Caki2 (cell line): ENCODE data around the gene AIF1. TPM values are rescaled to one million over a fixed set of nuclear protein-coding genes. Genes with fewer than 3 reads are reported as not detected.

Experiments used
- DNase-seq: peaks from one replicate; pipeline ENCODE4 v3.0.0-alpha.2; 2015; ENCODE audit warnings: low read depth
- in situ Hi-C: cut with HindIII; loops from 2 replicates; pipeline ENCODE4 v1.10.0; 2016; ENCODE audit warnings: low sequenced_read_pairs, low pct_unique_long_range_greater_than_20kb, mixed read lengths
- total RNA-seq: library from RNA; depleted of rRNA; stranded (reverse); fragments of >200 nt; shearing (Covaris generic); gene quantifications from 2 replicates; pipeline ENCODE4 v1.2.3, GENCODE V29; 2014; ENCODE audit warnings: low replicate concordance

Gene AIF1
- total RNA-seq, 1 experiment from 2014 or later = not detected

DNA sequence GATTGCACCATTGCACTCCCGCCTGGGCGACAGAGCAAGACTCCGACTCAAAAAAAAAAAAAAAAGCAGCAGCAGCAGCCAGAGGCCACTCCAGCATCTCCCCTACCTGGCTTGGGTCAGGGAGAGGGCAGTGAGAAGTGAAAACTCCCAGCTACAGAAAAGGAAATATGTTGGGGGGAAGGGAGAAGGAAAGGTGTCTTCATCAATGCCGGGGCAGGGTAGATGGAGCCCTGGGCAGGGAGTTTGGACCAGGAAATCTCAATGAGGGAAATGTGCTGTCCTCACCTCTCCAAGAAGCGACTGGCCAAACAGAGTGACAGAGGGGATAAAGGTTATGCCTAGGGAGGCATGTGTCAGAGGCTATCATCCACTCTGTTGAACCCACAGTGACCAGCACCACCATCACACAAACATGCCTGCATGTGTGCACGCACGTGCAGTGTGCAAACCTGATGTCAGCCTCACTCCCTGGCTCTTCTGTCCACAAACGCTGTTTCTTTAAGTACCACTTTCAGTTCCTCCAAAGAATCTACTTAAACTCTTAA lies 887 bp upstream of the AIF1 start:
- DNase-seq = no peak
- in situ Hi-C loops = no loop called here

DNA sequence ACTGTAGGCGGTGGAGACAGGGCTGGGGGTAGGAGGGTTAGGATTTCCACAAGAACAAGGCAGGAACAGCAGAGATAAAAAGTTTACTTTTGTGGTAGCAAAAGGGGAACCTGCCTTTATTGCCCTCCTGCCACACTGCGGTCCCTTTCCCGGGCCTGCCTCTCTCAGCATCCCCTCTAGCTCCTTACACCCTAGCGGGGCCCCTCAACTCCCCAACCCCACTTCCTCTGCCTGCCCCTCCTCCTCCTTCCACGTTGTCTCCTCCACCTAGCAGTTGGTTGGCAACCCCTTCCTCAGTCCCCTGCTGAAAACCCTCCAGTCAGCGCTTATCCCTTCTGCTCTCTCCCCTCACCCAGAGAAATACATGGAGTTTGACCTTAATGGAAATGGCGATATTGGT lies 714 bp downstream of the AIF1 start:
- DNase-seq = no peak
- in situ Hi-C loops = no loop called here

DNA sequence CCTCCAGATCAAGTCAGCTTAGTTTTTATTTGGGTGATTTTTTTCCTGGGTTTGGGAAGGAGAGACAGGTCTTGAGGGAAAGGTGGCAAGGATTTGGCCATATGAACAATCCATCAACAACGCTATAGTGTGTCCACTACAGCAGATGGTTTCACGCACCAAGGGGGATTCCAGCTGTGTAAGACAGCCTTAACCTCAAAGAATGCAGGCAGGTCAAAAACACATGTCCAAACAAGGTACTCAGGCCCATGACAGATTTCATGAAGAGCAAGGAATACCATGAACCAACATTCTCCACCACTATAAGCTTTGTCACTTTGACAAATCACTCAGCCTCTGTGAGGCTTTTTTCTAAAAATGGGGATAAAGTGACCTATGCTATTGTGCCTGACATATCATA lies 2.0 kb downstream of the AIF1 start:
- no peak for DNase-seq
- in situ Hi-C loops = no loop called here

DNA sequence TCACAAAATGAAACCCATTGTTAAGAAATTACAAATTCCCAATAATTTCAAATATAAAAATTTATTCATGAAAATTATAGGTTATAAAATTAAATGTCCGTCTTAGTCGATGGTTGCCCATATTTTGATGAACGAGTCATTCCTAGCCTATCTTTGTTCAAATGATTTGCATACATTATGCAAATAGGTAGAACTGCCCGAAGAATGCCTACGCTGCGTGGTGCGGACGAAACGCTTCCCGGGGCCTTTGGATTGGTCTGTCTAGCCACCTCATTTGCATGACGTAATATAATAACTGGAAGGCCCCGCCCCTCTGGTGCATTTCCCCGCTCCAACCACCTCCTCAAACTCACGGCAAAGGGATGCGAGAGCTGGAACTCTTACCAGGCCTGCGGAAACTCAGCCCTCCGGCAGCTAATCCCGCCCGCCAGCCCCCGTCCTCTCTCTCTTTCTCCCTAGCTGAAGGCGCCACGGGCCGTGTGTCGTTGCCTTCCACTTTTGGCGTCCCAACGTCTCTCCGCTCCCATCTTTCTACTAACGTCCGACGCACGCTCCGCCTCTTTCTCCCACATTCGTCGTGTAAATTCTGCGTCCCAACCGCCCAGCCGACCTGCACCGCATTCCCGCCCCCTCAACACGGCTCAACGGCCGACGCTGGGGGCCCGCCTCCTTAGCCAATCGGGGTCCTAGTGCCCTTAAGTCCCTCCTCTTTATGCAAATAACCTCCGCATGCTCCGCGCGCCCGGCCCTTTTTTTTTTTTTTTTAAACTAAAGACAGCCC lies 5.0 kb downstream of the AIF1 start:
- DNase-seq = peak; percentile 100
- in situ Hi-C loops = no loop called here

DNA sequence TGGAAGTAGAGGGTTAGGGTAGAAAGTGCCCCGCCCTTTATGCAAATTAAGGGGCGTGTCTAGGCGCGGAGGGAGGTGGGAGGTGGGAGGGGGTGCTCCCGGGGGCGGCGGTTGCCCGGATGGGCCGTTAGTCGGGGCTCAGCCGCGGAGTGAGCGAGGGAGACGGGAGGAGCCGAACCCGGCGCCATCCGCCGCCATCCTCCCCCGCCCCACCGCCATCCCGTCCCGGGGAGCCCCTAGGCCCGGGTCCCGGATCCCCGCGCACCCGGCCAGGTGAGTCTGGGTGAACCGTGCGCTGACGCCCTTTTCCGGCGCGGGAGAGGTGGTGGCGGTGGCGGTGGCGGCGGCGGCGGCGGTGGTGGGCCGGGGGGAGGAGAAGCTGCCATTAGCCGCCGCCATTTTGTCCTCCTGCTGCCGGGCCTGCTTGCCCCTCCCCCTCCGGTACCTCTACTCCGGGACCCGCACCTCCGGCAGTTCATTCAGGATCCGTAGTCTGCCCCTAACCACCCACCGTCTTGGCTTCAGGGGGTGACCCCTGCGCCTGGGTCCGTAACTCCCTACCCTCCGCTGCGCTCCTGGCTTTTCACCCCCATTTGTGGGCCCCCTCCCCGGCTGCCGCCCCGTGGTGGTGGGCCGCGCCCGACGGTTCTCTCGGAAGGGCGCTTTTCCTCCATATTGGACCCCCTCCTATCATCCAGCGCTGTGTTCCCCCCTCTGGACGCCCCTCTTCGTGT lies 5.7 kb downstream of the AIF1 start, which contains the start of gene PRRC2A:
Gene PRRC2A, plus strand, starts transcription at position 130 of the 734 bp plus-strand sequence. CDS start 2,075 bp downstream, outside the sequence.
- DNase-seq = no peak
- in situ Hi-C loops = no loop called here

DNA sequence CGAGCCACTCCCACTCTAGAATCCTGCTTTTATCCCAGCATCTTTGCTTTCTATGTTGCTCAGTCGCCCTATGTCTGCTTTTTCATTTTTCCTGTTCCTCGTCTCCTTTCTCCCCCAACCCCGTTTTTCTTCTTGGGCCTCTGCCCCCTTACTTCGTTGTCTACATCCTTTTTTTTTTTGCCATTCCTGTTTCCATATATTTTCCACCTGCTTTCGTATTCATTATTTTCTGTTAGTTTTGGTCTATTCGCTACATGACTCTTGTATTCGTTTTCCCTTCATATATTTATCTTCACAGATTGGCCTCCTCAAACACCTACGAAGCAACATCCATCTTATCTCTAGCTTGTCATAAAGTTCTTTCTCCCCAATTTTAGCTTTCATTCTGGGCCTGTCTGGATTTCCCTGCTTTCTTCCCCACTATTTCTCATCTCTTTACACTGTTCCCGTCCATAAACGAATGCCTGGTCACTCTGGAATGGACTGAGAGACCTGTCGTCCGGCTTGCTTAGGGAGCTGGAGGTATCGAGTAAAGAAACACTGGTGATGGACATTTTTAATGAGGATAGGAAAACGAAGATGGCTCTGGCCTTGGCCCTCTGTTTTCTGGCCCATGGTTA lies 6.4 kb downstream of the AIF1 start:
- in situ Hi-C loops = no loop called here
- DNase-seq = no peak

DNA sequence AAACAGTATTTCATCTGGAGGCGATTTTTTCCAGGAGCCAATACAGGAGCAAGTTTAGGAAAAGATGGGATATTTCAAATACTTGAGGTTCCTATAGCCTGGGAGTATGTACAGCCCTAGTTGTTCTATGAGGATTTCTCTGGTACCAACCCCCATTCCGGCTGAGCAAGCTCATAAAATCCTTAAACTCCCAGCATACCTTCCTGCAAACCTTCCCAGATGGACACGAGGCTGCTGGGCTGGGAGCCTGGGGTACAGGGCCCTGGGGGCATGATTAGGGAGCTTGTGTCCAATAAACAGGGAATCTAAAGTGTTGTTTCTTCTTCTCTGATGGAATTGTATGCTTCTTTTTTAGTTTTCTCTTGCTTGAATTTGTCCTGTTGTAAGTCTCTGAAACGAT lies 7.0 kb downstream of the AIF1 start:
- DNase-seq = no peak
- in situ Hi-C loops = no loop called here

DNA sequence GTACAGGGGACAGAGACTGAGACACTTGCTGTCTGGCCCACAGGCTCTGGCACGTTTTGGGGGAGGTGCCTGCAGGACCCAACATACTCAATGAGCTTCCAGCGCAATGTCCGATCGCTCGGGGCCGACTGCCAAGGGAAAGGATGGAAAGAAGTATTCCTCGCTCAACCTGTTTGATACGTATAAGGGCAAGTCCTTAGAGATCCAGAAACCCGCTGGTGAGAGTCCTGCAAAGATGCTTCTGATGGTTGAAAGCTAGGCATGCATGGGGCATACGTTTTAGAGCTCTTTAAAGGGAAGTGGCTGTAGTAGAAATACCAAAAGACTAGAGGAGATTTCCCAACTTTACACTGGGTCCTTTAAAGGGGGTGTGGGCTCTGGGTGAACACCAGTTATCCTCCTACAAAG lies 7.7 kb downstream of the AIF1 start:
- in situ Hi-C loops = no loop called here
- DNase-seq = no peak

DNA sequence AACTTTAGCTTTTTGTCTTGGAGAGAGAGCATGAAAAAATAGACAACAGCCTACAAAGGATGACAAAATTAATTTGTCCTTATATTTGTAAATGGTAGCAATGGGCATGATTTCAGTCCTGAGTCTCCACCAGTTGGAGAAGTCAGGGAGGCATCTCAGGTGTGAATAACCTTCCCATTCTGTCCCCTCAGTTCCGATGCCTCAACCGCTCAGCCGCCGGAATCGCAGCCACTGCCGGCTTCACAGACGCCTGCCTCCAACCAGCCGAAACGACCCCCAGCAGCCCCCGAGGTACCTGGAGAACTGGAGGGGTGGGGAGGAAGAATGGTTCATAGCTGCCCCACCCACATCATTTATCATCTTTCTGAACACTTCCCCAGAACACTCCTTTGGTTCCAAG lies 9.0 kb downstream of the AIF1 start:
- DNase-seq = no peak
- in situ Hi-C loops = no loop called here

DNA sequence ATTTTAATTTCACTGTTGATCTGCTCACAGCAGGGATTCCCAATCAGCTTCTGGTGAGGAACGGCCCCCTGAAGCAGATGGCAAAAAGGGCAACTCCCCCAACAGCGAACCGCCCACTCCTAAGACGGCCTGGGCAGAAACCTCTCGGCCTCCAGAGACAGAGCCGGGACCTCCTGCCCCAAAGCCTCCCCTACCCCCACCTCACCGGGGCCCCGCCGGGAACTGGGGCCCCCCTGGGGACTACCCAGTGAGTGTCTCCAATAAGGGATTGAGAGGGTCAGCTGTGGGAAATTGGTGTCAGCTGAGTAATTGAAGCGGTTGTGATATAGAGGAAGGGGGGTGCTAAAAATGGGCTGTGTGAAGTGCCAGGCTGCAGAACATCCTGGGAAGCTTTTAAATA lies 11.9 kb downstream of the AIF1 start:
- DNase-seq = no peak
- in situ Hi-C loops = no loop called here

DNA sequence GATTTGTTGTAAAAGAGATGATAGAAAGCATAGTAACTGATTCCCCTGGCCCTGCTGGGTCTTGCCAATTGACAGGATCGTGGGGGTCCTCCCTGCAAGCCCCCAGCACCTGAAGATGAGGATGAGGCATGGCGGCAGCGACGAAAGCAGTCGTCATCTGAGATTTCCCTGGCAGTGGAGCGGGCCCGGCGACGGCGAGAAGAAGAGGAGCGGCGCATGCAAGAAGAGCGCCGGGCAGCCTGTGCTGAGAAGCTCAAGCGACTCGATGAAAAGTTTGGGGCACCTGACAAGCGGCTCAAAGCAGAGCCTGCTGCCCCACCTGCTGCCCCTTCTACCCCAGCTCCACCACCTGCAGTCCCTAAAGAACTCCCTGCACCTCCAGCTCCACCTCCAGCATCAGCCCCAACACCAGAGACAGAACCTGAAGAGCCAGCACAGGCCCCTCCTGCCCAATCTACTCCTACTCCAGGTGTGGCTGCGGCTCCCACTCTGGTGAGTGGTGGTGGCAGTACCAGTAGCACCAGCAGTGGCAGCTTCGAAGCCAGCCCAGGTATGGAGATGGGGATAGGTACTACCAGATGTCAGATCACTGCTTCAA lies 12.8 kb downstream of the AIF1 start:
- no peak for DNase-seq
- in situ Hi-C loops = no loop called here

DNA sequence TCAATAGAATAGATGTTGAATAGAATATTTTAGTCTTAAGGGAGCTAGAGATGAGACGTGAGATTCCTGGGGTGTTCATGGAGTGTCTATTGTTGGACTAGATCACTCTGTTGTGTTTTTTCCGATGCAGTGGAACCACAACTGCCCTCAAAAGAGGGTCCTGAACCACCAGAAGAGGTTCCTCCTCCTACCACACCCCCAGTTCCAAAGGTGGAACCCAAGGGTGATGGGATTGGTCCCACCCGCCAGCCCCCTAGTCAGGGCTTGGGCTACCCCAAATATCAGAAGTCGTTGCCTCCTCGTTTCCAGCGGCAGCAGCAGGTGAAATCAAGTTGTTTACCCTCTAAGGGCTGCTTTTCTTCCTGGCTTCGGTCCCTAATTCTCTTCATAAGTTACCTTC lies 14.0 kb downstream of the AIF1 start:
- DNase-seq = no peak
- in situ Hi-C loops = no loop called here

DNA sequence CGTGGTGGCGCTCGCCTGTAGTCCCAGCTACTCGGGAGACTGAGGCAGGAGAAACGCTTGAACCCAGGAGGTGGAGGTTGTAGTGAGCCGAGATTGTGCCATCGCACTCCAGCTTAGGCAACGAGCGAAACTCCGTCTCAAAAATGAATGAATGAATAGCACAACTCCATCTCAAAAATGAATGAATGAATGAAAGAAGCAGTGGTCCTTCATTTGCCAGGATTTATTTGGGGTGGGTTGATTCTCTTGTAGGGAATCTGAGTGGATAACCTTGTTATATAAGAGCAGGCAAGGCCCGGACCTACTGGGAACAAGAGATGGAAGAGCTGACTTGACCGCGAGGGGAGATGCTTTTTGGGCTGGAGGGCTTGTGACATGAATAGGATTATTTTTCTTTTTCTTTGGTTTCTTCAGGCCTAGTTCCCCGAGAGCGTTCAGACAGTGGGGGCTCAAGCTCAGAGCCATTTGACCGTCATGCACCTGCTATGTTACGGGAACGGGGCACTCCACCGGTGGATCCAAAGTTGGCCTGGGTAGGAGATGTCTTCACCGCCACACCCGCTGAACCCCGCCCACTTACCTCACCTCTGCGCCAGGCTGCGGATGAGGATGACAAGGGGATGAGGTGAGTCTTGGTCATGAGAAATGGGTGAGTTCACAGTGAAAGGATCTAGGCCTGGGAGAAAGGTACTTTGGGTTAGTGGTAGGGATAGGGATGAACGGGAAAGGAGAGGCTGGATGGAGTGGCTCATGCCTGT lies 15.3 kb downstream of the AIF1 start:
- no peak for DNase-seq
- in situ Hi-C loops = no loop called here

DNA sequence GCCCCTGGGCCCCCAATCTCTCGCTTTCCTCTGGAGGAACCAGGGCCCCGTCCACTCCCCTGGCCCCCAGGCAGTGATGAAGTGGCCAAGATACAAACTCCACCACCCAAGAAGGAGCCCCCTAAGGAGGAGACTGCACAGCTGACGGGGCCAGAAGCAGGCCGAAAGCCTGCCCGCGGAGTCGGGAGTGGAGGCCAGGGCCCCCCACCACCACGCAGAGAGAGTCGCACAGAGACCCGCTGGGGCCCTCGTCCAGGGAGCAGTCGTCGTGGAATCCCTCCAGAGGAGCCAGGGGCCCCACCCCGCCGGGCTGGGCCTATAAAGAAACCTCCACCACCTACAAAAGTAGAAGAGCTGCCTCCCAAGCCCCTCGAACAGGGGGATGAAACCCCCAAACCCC lies 16.2 kb downstream of the AIF1 start:
- no peak for DNase-seq
- in situ Hi-C loops = no loop called here

DNA sequence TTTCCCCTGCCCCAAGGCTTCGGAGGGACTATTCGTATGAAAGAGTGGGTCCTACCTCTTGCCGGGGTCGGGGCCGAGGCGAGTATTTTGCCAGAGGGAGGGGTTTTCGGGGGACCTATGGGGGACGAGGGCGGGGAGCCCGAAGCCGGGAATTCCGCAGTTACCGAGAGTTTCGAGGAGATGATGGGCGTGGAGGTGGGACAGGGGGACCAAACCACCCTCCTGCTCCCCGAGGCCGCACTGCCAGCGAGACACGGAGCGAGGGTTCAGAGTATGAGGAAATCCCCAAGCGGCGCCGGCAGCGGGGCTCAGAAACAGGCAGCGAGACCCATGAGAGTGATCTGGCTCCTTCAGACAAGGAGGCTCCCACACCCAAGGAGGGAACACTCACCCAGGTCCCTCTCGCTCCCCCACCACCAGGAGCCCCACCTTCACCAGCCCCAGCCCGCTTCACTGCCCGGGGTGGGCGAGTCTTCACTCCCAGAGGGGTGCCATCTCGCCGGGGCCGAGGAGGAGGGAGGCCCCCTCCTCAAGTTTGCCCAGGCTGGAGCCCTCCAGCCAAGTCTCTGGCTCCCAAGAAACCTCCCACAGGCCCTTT lies 16.7 kb downstream of the AIF1 start:
- in situ Hi-C loops = no loop called here
- DNase-seq = no peak

DNA sequence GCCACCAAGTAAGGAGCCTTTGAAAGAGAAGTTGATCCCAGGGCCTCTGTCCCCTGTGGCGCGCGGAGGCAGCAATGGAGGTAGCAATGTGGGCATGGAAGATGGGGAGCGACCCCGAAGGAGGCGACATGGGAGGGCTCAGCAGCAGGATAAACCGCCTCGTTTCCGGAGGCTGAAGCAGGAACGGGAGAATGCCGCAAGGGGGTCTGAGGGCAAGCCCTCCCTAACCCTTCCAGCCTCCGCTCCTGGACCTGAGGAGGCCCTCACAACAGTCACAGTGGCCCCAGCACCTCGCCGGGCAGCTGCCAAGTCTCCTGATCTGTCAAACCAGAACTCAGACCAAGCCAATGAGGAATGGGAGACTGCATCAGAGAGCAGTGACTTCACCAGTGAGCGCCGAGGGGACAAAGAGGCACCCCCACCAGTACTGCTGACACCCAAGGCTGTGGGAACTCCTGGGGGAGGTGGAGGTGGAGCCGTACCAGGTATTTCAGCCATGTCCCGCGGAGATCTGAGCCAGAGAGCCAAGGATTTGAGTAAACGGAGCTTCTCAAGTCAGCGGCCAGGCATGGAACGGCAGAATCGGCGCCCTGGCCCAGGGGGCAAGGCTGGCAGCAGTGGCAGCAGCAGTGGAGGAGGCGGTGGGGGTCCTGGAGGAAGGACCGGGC lies 17.4 kb downstream of the AIF1 start:
- in situ Hi-C loops = no loop called here

DNA sequence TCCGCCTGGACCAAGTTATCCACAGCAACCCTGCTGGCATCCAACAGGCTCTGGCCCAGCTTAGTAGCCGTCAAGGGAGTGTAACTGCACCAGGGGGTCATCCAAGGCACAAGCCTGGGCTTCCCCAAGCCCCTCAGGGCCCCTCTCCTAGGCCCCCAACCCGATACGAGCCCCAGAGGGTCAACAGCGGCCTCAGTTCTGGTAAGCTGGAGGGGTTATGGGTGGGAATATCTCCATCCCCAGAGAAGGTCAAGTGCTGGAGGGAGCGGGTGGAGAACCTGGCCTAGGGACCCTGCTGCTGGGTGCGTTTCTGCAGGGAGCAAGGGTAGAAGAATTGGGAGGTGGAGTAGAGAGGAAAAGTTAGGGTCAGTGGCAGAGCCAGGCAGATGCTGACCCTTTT lies 18.4 kb downstream of the AIF1 start:
- DNase-seq = no peak
- in situ Hi-C loops = no loop called here

More for the DNA sequence above, 17.4 kb downstream of the AIF1 start:
- DNase-seq = no peak
